Adrenal gland (tissue), 5 donors: ENCODE measurements around the gene MOB1A.

Source experiments
- CTCF ChIP-seq, 6 experiments: fragments of 450-650 bp in 4 of 6; fragments of 200-600 bp in 2 of 6; sonication (generic) in 1 of 6; IDR thresholded peaks; 1 replicate in 5 of 6; 2 replicates in 1 of 6; pipeline versions ENCODE4 v1.5.1 to v1.8.0; 2016 to 2021; ENCODE audit warnings: antibody characterized with exemption in 6 of 6, mild to moderate bottlenecking in 2 of 6, moderate library complexity in 1 of 6
- POLR2A ChIP-seq, 2 donors: fragments of 450-650 bp; IDR thresholded peaks; one replicate each; pipeline ENCODE4 v1.6.1; 2017; ENCODE audit warnings: antibody characterized with exemption in 2 of 2, mild to moderate bottlenecking in 2 of 2, moderate library complexity in 1 of 2
- donor health status: DM: no; HTN: no; CAD: no.

DNA sequence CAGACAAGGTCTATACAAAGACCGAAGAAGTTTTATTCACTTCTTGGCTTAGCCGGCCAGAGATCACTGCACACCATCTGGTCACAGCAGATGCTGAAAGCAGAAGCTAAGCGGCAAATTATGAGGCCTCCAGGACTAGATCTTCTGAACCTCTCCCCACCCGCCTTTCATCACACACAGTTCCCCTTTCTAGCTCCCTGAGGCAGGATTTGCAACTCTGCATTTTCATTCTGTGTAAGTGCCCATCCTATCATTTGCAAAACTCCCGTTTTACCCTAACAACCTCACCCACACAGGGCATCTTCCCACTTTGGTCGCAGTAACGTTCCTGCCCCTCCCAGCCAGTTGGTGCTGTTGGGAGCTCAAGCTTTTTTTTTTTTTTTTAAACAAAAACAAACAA lies 3.1 kb upstream of the MOB1A start:
- TF ChIP-seq CTCF (IDR thresholded peaks at IDR 0.05) (no peak), POLR2A (IDR thresholded peaks at IDR 0.05) (no peak)
